Right kidney (tissue), 1 donor: ENCODE results near the gene LANCL2.

Source experiments
- DNase-seq: peaks from one replicate; pipeline ENCODE4 v3.0.0-alpha.2; 2016

LANCL2 gene

DNA sequence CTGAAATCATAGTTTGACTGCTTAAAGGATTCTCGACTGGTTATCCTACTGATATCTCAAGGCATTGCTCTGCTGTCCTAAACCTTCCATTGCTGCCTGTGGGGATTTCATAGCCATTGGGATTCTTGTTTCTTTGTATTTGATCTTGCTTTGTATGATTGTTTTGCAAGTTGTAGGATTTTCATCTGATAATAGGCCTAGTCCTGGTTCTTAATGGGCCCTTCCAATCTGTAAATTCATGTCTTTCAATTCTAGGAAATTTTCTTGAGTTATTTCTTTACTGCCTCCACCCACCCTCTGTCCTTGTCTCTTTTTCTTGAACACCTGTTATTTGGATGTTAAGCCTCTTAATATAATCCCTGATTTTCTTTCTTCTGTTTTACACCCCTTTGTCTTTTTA, 72.2 kb downstream of the LANCL2 start:
- no peak for DNase-seq

DNA sequence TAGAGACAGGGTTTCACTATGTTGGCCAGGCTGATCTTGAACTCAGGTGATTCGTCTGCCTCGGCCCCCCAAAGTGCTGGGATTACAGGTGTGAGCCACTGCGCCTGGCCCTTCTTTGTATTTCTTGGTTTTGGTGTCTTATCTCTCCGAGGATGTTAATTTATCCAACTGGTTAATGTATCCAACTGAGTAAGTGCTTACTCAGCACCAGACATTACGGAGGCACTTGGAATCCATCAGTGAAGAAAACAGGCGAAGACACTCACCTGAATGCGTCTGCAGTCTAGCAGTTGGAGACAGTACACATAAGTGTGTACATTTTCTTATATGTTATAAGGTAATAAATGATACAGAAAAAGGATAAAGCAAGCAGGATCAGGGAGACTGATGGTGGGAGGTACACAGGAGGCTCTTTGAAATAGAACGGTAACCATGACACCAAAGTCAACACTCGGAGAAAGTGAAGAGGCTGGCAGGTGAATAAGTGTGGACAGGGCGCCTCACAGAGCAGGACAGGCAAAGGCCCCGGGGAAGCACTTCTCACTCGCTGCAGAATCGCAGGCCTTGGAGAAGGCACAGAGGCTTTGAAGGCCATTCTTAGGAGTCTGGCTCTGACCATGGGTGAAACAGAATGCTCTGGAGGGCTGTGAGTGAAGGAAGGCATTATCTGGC, 73.1 kb downstream of the LANCL2 start:
- no peak for DNase-seq

- no peak for DNase-seq
Observed at GRCh38 chr7:55438757-55439525, 73.8 kb downstream of the LANCL2 start.

- no peak for DNase-seq
Observed at GRCh38 chr7:55439627-55440026, 74.5 kb downstream of the LANCL2 start.

GRCh38 chr7:55440040-55440690, 75.0 kb downstream of the LANCL2 start:
- DNase-seq: no peak

- no peak for DNase-seq
Observed at GRCh38 chr7:55441002-55441401, 75.9 kb downstream of the LANCL2 start.

DNA sequence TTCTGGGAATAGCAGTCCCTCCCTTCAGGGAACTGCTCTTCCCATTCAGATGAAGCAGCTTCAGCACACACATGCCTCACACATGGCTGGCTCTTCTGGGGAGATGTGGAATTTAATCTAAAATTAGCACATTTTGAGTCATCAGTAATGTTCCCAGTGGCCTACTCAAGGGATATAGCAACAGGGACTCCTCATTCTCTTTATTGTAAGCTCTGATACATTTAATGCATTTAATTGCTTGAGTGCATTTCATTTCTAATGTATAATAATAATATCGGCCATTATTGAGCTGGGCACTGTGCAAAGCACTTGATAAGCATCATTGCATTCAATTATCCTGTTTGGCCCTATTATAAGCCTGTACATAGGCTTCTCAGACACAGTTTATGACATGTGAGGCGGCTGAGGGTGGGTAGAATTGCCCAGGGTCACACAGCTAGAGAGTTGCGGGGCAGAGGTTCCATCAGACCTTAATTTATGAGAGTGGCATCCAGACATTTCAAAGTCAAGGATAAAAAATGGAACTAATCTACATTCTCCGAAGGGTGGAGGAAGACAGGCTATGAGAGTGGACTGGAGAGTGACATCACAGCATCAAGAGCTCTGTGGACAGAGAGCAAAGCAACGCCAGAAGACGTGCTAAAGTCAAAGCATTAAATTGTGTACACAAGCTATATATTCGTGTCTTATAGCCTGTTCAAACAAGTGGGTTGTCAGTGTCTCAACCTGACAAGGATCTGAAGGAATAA, 76.8 kb downstream of the LANCL2 start:
- DNase-seq: no peak

- no peak for DNase-seq
Observed at GRCh38 chr7:55444786-55445185, 79.6 kb downstream of the LANCL2 start.

GRCh38 chr7:55448526-55448925, 83.4 kb downstream of the LANCL2 start:
- DNase-seq: no peak

- no peak for DNase-seq
Observed at GRCh38 chr7:55449205-55449991, 84.3 kb downstream of the LANCL2 start.

GRCh38 chr7:55449992-55450535, 84.9 kb downstream of the LANCL2 start:
- no peak for DNase-seq

- DNase-seq: no peak
Observed at GRCh38 chr7:55452971-55453370, 87.8 kb downstream of the LANCL2 start.

DNA sequence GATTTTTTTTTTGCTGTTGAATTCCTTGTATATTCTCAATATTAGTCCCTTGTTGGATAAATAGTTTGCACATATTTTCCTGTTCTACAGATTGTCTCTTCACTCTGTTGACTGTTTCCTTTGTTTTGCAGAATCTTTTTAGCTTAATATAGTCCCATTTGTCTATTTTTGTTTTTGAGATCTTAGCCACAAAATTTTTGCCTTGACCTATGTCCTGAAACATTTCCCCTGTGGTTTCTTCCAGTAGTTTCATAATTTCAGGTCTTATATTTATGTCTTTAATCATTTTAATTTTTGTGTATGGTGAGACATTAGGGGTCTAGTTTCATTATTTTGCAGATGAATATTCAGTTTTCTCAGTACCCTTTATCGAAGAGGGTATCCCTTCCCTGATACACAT, 92.7 kb downstream of the LANCL2 start:
- DNase-seq: no peak

- no peak for DNase-seq
Observed at GRCh38 chr7:55458351-55458750, 93.2 kb downstream of the LANCL2 start.

- DNase-seq: no peak
Observed at GRCh38 chr7:55463686-55464262, 98.6 kb downstream of the LANCL2 start.

DNA sequence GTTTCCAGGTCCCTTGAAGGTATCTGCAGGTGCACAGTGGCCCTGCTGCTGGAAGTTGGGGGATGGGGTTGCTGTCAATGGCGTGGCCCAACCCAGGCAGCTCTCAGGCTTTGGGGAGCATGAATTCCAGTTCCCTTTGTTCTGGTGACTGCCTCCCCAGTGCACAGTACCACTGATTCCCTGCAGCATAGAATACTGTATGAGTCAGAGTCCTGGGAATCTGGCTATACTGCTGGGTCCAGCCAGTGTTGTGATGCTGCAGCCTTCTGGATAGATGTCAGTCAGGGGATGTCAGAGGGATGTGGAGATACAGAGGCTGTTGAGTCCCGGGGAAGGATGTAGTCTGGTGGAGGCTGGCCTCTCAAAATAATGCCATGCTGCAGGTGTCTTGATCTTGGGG, 99.3 kb downstream of the LANCL2 start:
- DNase-seq: no peak

DNA sequence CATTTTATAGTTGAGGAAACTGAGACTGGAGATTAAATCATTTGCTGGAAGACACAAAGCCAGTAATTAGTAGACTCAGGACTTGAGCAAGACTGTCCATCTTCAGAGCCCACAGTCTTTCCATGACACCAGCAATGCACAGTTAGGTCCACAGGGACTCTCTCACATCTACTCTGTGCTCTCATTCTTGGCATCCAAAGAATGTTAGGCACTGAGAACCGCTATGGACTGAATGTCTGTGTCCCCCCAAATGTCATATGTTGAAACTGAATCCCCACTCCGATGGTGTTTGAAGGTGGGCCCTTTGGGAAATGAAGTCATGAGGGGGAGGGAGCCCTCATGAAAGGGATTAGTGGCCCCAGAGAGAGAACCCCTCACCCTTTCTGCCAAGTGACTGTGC, 100.6 kb downstream of the LANCL2 start:
- DNase-seq: no peak

DNA sequence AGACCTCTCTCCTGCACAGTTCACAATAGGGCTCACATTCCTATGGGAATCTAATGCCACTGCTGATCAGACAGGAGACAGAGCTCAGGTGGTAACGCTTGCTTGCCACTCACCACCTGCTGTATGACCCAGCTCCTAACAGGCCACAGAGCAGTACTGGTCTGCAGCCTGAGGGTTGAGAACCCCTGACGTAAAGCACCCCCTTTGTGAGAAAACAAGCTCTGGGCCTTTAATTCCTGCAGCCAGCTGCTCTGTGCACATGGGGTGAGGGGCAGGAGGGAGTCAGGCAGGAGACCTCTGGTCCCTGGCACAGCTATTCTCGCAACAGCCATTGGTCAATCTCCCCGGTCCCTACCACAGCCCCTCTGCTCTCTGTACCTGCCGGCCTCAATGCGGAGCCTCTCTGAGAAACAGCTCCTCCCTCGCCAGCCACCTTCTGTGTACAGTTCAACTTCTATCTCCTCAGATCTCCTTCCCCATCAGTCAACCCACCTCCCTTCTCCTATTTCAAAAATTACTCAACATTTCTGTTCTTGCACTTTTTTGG, 102.0 kb downstream of the LANCL2 start:
- DNase-seq: no peak

- DNase-seq: no peak
Observed at GRCh38 chr7:55468495-55468894, 103.4 kb downstream of the LANCL2 start.

GRCh38 chr7:55469271-55469681, 104.1 kb downstream of the LANCL2 start:
- DNase-seq: no peak

- DNase-seq: no peak
Observed at GRCh38 chr7:55469721-55470120, 104.6 kb downstream of the LANCL2 start.
